SK-N-SH (cell line): ENCODE data around the gene MX1. TPM values are rescaled to one million over a fixed set of nuclear protein-coding genes. Genes with fewer than 3 reads are reported as not detected.
"Not testable (repeated sequence)": the region's sequence is repeated elsewhere in the genome, so short reads cannot be mapped to it uniquely, and the experiment has no call there.

Experiments used
- CTCF ChIA-PET: fragments of 300-600, 350-600 bp; formaldehyde crosslinking; extraction: SDS; loops from one replicate; lab custom pipeline; 2021; lab: Yijun Ruan, JAX
- POLR2A ChIA-PET: fragments of 350-600 bp; sonication (Branson Sonifier 250); formaldehyde crosslinking; extraction: SDS; loops from one replicate; lab custom pipeline; 2020; ENCODE audit warnings: antibody characterized with exemption, inconsistent platforms; lab: Yijun Ruan, JAX
- DNase-seq: peaks from one replicate; pipeline ENCODE4 v3.0.0; 2012
- H2AFZ ChIP-seq: fragments of 200-600 bp; sonication (generic); 2 replicates; pipeline ENCODE4 v1.8.1; 2016; ENCODE audit warnings: antibody characterized with exemption, mild to moderate bottlenecking, low read depth
- H3F3A ChIP-seq: fragments of 200-600 bp; sonication (generic); replicated peaks from 2 replicates; pipeline ENCODE3; 2016; ENCODE audit warnings: antibody characterized with exemption, mild to moderate bottlenecking; ENCODE audit not compliant: insufficient read depth
- H3K27ac ChIP-seq, 2 experiments: fragments of 200-500 bp in 1 of 2; fragments of 200-600 bp in 1 of 2; sonication (Bioruptor generic) in 1 of 2; sonication (generic), shearing (Covaris generic) in 1 of 2; 2 replicates each; pipeline versions ENCODE4 v1.5.1 to v1.6.1; 2014 to 2016; ENCODE audit warnings: low read depth in 2 of 2, inconsistent platforms in 1 of 2, low read length in 1 of 2, mild to moderate bottlenecking in 1 of 2, mixed read lengths in 1 of 2
- H3K27me3 ChIP-seq: fragments of 200-600 bp; sonication (generic), shearing (Covaris generic); 2 replicates; pipeline ENCODE4 v1.6.1; 2016; ENCODE audit warnings: mixed run types; ENCODE audit not compliant: insufficient read depth
- H3K36me3 ChIP-seq, 2 experiments: fragments of 200-500 bp in 1 of 2; fragments of 200-600 bp in 1 of 2; sonication (Bioruptor generic) in 1 of 2; sonication (generic) in 1 of 2; replicated peaks in 1 of 2; 2 replicates each; pipeline versions ENCODE3 to v1.5.1; 2014 to 2016; ENCODE audit warnings: low read length in 1 of 2, mild to moderate bottlenecking in 1 of 2; ENCODE audit not compliant: insufficient read depth in 2 of 2, control insufficient read depth in 1 of 2
- H3K4me1 ChIP-seq, 2 experiments: fragments of 200-500 bp in 1 of 2; fragments of 200-600 bp in 1 of 2; sonication (Bioruptor generic) in 1 of 2; sonication (generic), shearing (Covaris generic) in 1 of 2; 2 replicates each; pipeline versions ENCODE4 v1.5.1 to v1.6.1; 2014 to 2016; ENCODE audit warnings: low read depth in 1 of 2, low read length in 1 of 2, mixed run types in 1 of 2; ENCODE audit not compliant: insufficient read depth in 2 of 2, control insufficient read depth in 1 of 2
- H3K4me2 ChIP-seq: fragments of 200-600 bp; sonication (generic), shearing (Covaris generic); 2 replicates; pipeline ENCODE4 v1.6.1; 2017; ENCODE audit warnings: mixed run types
- H3K4me3 ChIP-seq, 2 experiments: fragments of 200-500 bp in 1 of 2; fragments of 200-600 bp in 1 of 2; sonication (Bioruptor generic) in 1 of 2; sonication (generic), shearing (Covaris generic) in 1 of 2; 2 replicates each; pipeline versions ENCODE4 v1.5.1 to v1.8.1; 2014 to 2016; ENCODE audit warnings: low read depth in 2 of 2, inconsistent platforms in 1 of 2, low read length in 1 of 2, mild to moderate bottlenecking in 1 of 2, mixed read lengths in 1 of 2, moderate library complexity in 1 of 2
- H3K79me2 ChIP-seq: fragments of 200-600 bp; sonication (generic); 2 replicates; pipeline ENCODE4 v1.8.1; 2017; ENCODE audit warnings: mild to moderate bottlenecking; ENCODE audit not compliant: insufficient read depth
- H3K9ac ChIP-seq: fragments of 200-600 bp; sonication (generic); 2 replicates; pipeline ENCODE4 v1.6.1; 2017; ENCODE audit warnings: mixed run types
- H3K9me2 ChIP-seq: fragments of 200-600 bp; sonication (generic); 2 replicates; pipeline ENCODE4 v1.6.1; 2017; ENCODE audit warnings: mixed run types
- H3K9me3 ChIP-seq: fragments of 200-600 bp; sonication (generic); 2 replicates; pipeline ENCODE4 v1.6.1; 2017; ENCODE audit warnings: mixed run types, mild to moderate bottlenecking, moderate library complexity
- H4K20me1 ChIP-seq: fragments of 200-600 bp; sonication (generic); 2 replicates; pipeline ENCODE4 v1.6.1; 2017; ENCODE audit warnings: mild to moderate bottlenecking, mixed run types; ENCODE audit not compliant: insufficient read depth
- CHD2 ChIP-seq: fragments of 150-350 bp; IDR thresholded peaks from 2 replicates; pipeline ENCODE4 v1.6.1; 2018; ENCODE audit warnings: low read length; ENCODE audit not compliant: partially characterized antibody
- MXI1 ChIP-seq: IDR thresholded peaks from 2 replicates; pipeline ENCODE4 v1.6.1; 2012; ENCODE audit warnings: mild to moderate bottlenecking, low read depth, low read length, improper control_type of control experiment
- POLR2AphosphoS5 ChIP-seq: IDR thresholded peaks from 2 replicates; pipeline ENCODE4 v1.6.1; 2012; ENCODE audit warnings: low read depth, low read length
- SMC3 ChIP-seq: IDR thresholded peaks from 2 replicates; pipeline ENCODE4 v1.6.1; 2012; ENCODE audit warnings: low read depth, low read length, improper control_type of control experiment
- TAF1 ChIP-seq: IDR thresholded peaks from 2 replicates; pipeline ENCODE4 v1.6.1; 2012; ENCODE audit warnings: low read depth, mild to moderate bottlenecking, low read length, moderate library complexity, borderline replicate concordance
- TEAD4 ChIP-seq: IDR thresholded peaks from 2 replicates; pipeline ENCODE4 v1.4.0; 2012; ENCODE audit warnings: mild to moderate bottlenecking, borderline replicate concordance; ENCODE audit not compliant: insufficient read depth
- YY1 ChIP-seq: IDR thresholded peaks from 2 replicates; pipeline ENCODE4 v1.4.0; 2012; ENCODE audit warnings: low read depth, mild to moderate bottlenecking
- WGBS: methylation state at CpG from one replicate; pipeline ENCODE4 v1.1.6; 2017; ENCODE audit warnings: low lambda C conversion rate; 5-methylcytosine and 5-hydroxymethylcytosine counted together
- polyA plus RNA-seq, 3 experiments: library from polyadenylated mRNA; depleted of rRNA; stranded (reverse); fragments of >200 nt; gene quantifications; 2 replicates each; pipeline ENCODE4 v1.2.3, GENCODE V29; 2012
- TF ChIP-seq, protein P1 (sequence below): IDR thresholded peaks from 2 replicates; pipeline ENCODE4 v1.4.0; 2012; ENCODE audit warnings: low read depth, borderline replicate concordance

Gene MX1
- polyA plus RNA-seq, 1 of the 3 experiments (the other 2 are of a cell fraction): 1.9 TPM

DNA sequence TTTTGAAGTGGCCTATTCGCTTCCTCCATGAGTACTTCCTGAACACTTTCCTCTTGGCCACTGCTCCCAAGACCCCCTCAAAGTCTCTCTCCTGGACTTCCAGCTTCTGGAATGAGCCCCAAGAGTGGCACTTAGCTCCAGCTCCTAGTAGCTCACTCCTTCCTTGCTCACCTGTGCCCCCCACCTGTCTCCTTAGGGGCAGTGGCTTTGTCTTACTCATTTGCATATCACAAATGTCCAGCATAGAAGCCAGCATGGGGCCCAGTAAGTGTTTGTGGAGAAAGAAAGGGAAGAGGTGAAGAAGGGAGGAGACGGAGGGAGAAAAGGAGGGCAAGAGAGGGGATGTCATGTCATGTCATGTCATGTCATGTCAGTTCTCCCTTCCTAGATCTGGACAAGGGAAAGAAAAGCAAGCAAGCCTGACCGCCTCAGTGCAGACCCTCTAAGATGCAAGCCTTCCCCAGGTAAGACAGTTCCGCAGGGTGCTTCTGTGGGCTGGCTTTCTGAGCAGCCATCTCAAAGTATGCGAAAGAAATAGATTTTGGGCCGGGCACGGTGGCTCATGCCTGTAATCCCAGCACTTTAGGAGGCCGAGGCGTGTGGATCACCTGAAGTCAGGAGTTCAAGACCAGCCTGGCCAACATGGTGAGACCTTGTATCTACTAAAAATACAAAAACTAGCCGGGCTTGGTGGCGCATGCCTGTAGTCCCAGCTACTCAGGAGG is 6.9 kb upstream of the MX1 start:
- Histone ChIP-seq H3F3A (peaks cover 4% of the 10 kb centered on the region), H3K9me2 (no peaks in the 10 kb centered on the region), H3K4me1 (peaks cover 0 to 2% of the 10 kb centered on the region in 2 experiments; a peak in 1 of 4 replicates), H3K9me3 (no peaks in the 10 kb centered on the region), H3K79me2 (no peaks in the 10 kb centered on the region), H2AFZ (no peak overlapping the region), H3K36me3 (no peaks in the 10 kb centered on the region), H3K4me3 (no peak overlapping the region), H3K9ac (no peak overlapping the region), H4K20me1 (no peaks in the 10 kb centered on the region), H3K27ac (no peak overlapping the region), H3K4me2 (no peak overlapping the region), H3K27me3 (no peaks in the 10 kb centered on the region)
- ChIA-PET POLR2A (no interaction called here), CTCF (no interaction called here)
- 93% methylated on average over 8 of the region's 11 CpGs for WGBS
- TF ChIP-seq CHD2 (no peak), SMC3 (no peak), YY1 (no peak)
- TF ChIP-seq, protein P1, sequence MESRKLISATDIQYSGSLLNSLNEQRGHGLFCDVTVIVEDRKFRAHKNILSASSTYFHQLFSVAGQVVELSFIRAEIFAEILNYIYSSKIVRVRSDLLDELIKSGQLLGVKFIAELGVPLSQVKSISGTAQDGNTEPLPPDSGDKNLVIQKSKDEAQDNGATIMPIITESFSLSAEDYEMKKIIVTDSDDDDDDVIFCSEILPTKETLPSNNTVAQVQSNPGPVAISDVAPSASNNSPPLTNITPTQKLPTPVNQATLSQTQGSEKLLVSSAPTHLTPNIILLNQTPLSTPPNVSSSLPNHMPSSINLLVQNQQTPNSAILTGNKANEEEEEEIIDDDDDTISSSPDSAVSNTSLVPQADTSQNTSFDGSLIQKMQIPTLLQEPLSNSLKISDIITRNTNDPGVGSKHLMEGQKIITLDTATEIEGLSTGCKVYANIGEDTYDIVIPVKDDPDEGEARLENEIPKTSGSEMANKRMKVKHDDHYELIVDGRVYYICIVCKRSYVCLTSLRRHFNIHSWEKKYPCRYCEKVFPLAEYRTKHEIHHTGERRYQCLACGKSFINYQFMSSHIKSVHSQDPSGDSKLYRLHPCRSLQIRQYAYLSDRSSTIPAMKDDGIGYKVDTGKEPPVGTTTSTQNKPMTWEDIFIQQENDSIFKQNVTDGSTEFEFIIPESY: no peak
- no peak for DNase-seq

DNA sequence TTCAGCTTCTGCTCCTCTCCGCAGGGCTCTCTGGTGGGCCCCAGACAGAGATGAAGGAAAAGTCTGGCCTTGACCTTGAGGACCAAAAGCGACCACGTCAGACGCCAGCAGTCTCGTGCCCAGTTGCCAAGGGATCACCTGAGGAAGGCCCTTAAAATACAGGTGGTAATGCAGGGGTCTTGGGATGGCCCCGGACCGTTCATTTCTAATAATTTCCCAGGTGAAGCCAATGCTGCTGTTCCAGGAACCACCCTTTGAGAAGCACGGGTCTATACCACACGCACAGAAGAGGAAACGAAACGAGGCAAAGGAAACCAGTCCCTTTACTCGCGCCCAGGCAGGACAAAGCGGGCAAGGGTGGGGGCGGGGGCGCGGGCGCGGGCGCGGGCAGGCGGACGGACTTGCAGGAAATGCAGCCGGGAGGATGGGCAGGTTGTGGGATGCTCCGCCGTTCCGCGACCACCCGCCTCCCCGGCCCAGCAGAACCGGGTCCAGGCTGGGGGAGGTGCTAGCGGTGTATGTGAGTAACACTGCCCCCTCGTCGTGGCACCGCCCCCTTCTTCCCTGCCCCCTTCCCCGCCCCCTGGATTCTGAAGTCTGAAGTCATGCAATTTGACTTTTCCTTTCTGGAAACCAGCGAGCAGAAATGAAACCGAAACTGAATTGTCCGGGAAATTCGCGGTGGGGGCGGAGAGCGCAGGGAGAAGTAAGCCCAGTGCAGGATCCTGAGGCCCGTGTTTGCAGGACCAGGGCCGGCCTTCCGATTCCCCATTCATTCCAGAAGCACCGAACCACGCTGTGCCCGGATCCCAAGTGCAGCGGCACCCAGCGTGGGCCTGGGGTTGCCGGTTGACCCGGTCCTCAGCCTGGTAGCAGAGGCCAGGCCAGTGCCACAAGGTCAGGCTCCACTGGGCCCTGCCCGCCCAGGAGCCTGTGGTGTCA is 5.8 kb upstream of the MX1 start:
- Histone ChIP-seq H3K9ac (peak overlapping the region; percentile 85), H3K4me1 (peaks cover 0 to 2% of the 10 kb centered on the region in 2 experiments; a peak in 1 of 4 replicates), H3K4me3 (peak overlapping the region; percentile 64 to 79), H4K20me1 (no peaks in the 10 kb centered on the region), H3F3A (peaks cover 4% of the 10 kb centered on the region), H3K9me3 (no peaks in the 10 kb centered on the region), H3K4me2 (peak overlapping the region; percentile 92), H3K36me3 (no peaks in the 10 kb centered on the region), H3K9me2 (no peaks in the 10 kb centered on the region), H3K27me3 (no peaks in the 10 kb centered on the region), H3K27ac (peak overlapping the region; percentile 47 to 61), H2AFZ (peak overlapping the region; percentile 97), H3K79me2 (no peaks in the 10 kb centered on the region)
- POLR2A ChIA-PET: no interaction called here
- 17% methylated on average over 47 of the region's 54 CpGs for WGBS
- TF ChIP-seq TAF1 (0 out of 2 replicates have a peak, but pooled peaks have one; percentile 35), MXI1 (0 out of 2 replicates have a peak, but pooled peaks have one; percentile 17), TEAD4 (no peak), POLR2AphosphoS5 (peak; percentile 38; the same call in 1 of the 2 replicates)
- CTCF ChIA-PET: no interaction called here
- DNase-seq: peak; percentile 86

DNA sequence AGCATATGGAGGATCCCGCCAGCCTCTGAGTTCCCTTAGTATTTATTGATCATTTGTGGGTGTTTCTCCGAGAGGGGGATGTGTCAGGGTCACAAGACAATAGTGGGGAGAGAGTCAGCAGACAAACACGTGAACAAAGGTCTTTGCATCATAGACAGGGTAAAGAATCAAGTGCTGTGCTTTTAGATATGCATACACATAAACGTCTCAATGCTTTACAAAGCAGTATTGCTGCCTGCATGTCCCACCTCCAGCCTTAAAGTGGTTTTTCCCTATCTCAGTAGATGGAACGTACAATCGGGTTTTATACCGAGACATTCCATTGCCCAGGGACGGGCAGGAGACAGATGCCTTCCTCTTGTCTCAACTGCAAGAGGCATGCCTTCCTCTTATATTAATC is 5.0 kb upstream of the MX1 start:
- peak overlapping the region; percentile 97 for H2AFZ ChIP-seq
- H3K4me2 ChIP-seq: peak overlapping the region; percentile 92
- 92% methylated on average over 8 of the region's 8 CpGs for whole genome bisulfite sequencing

More for the DNA sequence above, 5.0 kb upstream of the MX1 start:
- H4K20me1 ChIP-seq, POLR2A ChIA-PET, DNase-seq, H3K36me3 ChIP-seq, CTCF ChIA-PET, H3K79me2 ChIP-seq, H3K9me3 ChIP-seq, H3K9me2 ChIP-seq, H3K27me3 ChIP-seq, H3K4me1 ChIP-seq, H3F3A ChIP-seq: not testable (repeated sequence)
- H3K27ac ChIP-seq: peak overlapping the region in 1 of 2 experiments; percentile 61; a peak in 1 of 4 replicates
- H3K4me3 ChIP-seq: peak overlapping the region; percentile 64 to 79; a peak in 3 of 4 replicates
- peak overlapping the region; percentile 85; the same call in 1 of the 2 replicates for H3K9ac ChIP-seq
